ENCODE data around the gene UCP1.
"Not testable (repeated sequence)": the region's sequence is repeated elsewhere in the genome, so short reads cannot be mapped to it uniquely, and the experiment has no call there.

Gene UCP1

GRCh38 chr4:140533951-140534480 lies 34.7 kb downstream of the UCP1 start:
- DNase-seq (ENCODE audit: low spot score), result no peak

- DNase-seq (ENCODE audit: low spot score), result no peak
These were observed 39.3 kb downstream of the UCP1 start for GRCh38 chr4:140529434-140529833.

DNA sequence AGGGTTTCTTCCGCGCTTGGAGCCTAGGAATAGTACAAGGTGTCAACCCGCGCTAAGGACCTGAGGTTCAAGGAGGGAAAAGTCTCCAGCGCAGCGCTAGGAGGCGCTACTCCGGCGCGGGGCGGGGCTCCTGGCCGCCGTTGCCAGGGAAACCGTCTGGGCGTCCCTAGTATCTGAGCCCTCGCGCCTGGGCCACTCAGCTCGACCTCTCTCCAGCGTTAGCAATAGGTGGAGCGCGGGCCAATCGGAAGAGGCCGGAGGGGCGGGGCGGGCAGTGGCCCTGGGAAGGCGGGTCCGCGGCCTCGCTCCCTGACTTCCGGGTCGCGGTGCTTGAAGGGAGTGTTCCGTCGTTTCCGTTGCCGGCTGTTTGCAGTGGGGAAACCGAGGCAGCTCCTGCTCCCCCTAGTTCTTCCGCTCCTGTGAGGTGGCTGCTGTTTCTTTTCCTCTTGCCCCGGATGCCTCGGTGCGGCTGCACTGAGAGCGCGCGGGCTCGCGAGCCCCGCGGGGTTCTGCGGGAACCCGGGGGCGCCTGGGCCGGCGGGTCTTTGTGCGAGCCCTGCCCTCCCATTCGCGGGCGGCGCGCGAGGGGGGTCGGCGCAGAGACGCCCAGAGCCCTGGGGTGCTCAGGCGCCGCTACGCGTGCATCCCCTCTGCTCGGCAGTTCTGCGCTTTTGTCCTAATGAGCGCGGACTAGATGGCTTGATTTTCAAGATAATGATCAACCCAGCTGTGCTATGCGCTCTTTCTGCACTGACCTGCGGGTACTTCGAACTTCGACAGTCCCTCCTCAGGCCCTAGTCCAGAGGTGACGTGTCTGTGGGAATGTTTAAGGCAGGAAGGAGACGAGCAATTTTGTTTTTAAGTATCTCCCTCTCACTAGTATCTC lies 44.7 kb downstream of the UCP1 start, which contains the start of gene ELMOD2:
Gene ELMOD2 (plus strand): TSS at position 312 of the 886 bp plus-strand sequence. CDS start 1,261 bp downstream, outside the sequence.
- DNase-seq (ENCODE audit: low spot score), result peak; percentile 98

- DNase-seq (ENCODE audit: low spot score), result no peak
These were observed 45.3 kb downstream of the UCP1 start for GRCh38 chr4:140523370-140523856.

GRCh38 chr4:140515423-140515822 lies 53.3 kb downstream of the UCP1 start:
- no peak for DNase-seq (ENCODE audit: low spot score)

DNA sequence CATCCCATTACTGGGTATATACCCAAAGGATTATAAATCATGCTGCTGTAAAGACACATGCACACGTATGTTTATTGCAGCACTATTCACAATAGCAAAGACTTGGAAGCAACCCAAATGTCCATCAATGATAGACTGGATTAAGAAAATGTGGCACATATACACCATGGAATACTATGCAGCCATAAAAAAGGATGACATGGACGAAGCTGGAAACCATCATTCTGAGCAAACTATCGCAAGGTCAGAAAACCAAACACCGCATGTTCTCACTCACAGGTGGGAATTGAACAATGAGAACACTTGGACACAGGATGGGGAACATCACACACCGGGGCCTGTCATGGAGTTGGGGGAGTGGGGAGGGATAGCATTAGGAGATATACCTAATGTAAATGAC lies 55.0 kb downstream of the UCP1 start:
- not testable (repeated sequence) for DNase-seq (ENCODE audit: low spot score)

Measured in hematopoietic multipotent progenitor cell treated with erythropoietin and hydrocortisone succinate and interleukin-3 and kit ligand, for 15 days (in vitro differentiated cells).